ENCODE data around the gene CARD9.
A peak's percentile ranks its signal among the peaks of the same experiment; 100 is the strongest.
"Not testable (repeated sequence)": the region's sequence is repeated elsewhere in the genome, so short reads cannot be mapped to it uniquely, and the experiment has no call there.

Gene CARD9

DNA sequence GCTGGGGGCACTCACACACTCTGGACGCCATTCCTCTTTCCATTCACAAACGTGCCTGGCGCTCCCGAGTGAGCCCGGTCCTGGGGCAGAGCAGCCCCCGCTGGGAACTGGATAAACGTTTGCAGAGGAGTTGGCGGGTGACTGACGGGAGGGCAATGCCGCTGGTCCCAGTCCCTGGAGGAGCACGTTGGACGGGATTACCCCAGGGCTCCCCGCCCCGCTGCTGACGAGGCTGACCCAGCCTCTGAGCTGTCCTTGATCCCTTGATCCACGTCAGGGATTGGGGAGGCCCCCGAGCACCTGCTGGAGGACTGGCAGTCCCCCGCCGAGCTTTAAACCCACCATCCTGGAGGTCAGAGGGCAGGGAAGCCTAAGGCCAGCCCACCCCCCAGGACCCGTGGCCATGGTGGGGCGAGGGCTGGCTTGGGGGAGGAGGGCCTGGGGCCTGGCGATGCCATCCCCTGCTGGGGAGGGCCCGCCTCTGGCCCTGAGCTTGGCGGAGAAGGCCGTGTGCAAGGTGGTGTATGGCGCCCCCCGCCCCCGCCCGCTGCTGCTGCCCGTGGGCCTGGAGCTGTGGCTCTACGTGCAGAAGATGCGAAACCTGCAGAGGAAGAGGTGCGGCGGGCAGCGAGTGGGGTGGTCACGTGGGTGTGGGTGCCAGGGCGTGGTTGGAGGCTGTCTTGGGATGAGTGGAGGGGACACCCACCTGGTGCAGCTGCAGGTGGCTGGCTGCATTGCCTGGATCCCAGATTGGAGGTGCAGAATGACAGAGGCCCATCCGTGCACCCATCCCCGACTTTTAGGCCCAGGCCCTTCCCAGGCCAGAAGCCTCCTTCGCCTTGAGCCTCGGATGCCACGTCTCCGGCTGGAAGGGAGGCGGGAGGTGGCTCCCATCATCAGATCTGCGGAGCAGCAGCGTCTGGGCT, 41.6 kb downstream of the CARD9 start:
- DNase-seq = no peak

DNA sequence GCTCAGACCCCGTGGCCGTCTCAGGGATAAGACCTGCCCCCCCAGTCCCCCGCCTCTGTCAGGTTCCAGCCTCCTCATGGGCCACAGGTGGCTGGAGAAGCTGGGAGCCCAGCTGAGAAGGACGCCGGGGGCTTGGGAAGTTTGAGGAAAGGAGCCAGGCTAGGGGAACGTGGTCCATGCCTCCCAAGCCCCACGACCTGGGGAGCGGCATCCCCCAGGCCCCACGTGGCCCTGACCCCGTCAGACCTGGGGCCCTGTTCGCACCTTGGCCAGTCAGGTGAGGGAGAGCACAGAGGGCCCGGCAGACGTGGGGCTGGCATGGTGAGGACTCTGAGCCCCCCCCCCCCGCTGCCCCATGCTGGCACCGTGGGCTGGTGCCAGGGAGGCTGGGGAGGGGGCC, 42.4 kb downstream of the CARD9 start:
- DNase-seq = no peak

DNA sequence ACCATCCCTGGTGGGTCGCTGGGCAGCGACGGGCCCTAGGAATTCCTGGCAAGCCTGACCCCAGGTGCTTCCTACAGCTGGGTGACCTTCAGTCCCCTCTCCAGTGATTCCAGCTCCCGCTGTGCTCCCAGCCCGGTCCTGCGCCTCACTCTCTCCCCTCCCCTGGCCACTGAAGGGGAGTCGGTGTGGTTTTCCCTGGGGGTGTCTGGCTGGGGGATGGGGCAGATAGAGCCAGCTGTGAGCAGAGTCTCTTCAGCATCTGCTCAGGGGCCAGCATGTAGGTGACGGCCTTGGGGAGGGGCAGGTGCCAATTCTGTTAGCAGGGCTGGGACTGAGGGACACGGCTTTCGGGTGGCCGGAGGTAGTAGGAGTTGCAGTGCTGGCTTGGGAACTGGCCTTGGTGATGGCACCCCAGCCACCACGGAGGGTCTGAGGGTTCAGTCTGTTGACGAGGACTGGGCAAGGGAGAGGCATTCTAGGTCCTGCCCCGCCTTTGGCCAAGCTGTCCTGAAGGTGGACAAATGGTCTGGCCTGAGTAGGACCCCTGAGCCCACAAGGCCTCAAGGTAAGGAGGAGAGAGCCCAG, 43.0 kb downstream of the CARD9 start:
- no peak for DNase-seq

DNA sequence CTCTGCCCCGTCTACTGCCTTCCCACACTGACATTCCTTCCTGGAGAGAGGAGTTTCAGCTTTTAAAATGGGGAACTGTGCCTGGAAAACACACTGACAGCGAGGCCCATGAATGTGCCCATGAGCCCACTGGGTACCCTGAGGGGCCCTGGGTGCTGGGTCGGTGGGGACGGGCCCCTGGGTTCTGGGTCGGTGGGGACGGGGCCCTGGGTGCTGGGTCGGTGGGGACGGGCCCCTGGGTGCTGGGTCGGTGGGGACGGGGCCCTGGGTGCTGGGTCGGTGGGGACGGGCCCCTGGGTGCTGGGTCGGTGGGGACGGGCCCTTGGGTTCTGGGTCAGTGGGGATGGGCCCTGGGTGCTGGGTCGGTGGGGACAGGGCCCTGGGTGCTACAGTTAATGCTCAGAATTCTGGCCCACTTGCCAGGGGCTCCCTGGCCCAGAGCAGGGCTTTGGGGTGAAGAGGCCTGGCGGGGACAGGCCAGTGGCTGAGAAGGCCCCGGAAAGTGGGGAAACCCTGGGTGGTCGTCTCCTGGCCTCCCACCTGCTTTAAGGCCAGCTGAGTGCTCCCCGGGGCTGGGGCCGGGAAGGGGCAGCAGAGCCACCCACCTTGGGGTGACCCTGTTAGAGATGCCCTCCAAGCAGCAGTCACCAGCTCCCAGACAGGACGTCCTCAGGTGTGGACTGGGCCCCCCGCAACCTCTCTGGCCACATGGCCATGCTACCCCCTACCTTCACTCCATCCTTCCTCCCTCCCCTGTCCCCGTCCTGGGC, 43.6 kb downstream of the CARD9 start:
- no peak for DNase-seq

DNA sequence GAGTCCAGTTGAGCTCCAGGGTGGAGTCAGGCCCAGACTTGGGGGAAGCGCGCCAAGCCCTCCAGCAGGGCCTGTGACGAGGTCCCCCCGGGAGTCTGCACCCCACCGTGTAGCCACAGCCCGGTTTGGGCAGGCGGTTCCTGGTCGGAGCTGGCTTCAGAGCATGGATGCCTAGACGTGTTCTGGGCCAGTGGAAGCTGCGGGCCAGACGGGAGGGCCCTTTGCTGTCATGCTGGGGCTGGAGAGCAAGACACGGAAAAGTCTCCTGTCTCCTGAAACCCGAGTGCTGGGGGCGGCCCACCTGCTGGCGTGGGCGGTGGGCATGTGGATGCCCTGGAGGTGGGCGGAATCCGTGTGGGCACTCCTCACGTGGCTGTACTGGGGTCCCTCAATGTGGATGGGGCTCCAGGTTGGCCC, 44.2 kb downstream of the CARD9 start:
- DNase-seq = no peak

DNA sequence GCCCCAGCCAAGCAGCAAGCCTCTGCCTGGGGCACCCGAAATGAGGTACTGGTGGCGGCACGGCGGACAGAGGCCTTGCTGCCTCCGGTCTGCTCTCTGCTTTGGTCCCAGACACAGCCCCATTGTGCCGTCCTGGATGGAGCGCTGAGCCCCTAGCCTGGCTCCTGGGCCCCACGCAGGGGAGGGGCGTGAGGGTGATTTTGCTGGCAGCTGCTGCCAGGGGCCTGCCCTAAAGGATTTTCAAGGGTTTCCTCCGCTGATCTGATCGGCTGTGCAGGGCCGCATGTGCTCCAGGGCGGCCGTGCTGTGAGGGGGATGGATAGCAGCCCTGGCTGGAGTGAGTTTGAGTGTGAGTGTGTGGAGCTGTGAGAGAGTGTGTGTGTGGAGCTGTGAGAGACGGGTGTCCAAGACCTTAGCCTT, 44.8 kb downstream of the CARD9 start:
- DNase-seq = no peak

DNA sequence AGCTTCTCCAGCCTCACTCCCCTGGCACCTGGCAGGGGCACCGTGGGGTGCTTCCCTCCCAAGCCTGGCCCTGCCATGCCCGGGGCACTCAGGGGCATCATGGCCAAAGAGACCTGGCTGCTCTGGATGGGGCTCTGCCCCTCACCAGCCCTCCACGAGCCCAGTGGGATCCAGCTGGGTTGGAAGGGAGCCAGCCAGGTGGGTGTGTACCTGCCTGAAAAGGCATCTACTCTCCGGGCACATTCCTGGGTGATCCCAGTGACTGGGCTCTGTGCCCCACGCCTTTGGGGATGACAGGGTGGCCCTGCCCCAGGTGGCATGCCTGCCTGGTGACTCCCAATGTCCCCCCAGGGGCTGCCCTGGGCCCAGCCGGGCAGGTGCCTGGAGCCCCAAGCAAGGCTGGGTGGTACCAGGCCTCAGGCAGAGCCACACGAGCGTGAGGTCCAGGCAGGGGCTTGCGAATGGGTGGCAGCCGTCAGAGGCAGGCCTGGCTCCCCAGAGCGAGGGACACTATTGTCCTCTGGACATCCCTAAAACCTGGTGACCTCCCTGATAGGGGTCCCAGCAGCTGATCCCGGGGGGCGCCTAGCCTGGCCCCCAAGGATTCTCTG, 45.4 kb downstream of the CARD9 start:
- DNase-seq = peak; percentile 36

DNA sequence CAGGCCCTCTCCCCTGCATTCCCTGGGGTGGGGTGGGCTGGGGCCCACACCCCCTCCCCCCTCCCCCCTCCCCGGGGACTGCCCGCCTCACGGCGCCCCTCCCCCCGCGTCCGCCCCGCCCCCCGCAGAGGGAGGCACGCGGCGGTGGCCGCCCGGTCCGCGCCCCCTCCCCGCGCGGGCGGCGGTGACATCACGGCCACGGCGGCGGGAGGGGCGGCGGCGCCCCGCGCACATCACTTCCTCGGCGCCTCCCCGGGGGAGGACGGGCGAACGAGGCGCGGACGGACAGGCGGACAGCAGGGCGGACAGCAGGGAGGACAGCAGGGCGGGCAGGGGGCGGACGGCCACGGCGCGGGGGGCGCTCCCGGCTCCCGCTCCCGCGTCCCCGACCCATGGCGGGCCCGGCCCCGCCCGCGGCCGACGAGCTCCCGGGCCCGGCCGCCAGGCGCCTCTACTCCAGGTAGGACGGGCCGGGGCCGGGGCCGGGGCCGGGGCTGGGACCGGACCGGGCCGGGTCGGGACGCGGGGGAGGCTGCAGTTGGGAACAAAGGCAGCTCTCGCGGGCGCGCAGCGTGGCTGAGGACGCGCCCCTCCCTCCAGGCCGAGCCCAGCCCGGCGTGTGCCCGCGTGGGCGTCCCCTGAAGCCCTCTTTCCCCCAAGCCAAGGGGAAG, 46.0 kb downstream of the CARD9 start, which contains the start of gene GPSM1:
TSS of gene GPSM1 (plus strand) at position 236 of the 671 bp plus-strand sequence. CDS start at position 393, 157 bp downstream.
- peak; percentile 60 for DNase-seq

DNA sequence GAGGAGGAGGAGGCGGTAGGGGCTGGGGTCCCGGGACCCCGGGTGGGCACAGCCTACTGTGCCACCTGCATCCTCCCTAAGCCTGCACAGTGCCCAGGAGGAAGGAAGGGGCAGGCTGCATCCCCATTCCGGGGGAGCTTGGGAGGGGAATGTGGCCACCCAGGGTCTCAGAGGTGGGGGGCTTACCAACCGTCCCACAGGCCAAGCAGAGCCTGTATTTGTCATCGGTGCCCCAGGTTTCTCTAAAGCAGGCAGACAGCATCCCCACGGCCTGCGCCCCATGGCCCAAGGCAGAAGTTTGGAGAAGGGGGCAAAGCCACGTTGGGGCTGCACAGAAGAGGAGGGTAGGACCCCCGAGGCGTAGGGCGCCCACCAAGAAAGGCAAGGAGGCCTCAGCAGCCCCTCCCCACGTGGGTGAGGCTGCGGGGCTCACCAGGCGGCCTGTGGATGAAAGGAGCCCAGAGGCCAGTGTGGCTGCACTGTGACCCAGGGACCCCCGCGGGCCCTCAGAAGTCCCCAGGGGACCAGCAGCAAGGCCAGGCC, 46.6 kb downstream of the CARD9 start:
- DNase-seq = no peak

DNA sequence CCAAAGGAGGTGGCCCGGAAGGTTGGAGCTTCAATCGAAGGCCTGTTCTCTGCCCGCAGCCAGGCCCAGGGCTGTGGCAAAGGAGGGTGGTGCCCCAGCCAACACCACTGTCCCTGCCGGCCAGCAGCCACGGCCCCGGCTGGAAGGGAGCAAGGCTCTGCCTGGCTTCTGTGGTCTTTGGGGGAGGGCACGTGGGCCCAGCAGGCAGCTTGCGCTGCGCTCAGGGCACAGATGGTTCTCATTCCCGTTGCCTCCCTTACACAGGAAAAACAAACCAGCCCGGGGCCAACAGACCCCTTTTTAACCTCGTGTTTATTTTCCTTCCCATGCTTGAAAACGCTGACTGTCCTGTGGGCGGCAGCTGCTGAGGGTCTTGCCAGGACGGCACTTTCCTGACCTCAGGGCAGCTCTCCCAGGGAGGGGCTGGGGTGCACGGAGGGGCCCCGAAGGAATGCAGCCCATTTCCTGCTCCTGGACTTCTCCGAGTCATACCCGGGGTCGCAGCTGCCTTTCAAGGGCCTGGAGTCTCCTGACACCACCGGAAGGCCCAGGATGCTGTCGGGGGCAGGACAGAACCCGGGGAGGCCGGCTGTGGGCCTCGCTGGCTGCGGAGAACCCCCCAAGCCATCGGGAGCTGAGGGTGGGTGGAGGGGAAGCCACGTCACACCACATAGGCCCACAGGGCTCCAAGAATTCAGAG, 47.3 kb downstream of the CARD9 start:
- DNase-seq = no peak

DNA sequence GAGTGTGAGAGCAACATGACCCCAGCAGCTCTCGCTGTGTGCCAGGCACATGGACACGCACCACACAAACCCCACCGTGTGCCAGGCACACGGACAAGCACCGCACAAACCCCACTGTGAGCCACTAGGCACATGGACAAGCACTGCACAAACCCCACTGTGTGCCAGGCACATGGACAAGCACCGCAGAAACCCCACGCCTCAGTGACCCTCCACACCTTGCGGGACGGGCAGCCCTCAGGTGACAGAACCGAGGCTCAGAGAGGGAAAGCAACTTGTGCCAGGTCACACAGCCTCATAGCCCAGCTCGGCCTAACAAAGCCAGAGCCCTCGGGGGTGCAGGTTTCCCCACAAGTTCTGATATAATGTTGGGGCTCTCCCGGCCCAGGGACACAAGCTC, 48.1 kb downstream of the CARD9 start:
- DNase-seq = no peak

DNA sequence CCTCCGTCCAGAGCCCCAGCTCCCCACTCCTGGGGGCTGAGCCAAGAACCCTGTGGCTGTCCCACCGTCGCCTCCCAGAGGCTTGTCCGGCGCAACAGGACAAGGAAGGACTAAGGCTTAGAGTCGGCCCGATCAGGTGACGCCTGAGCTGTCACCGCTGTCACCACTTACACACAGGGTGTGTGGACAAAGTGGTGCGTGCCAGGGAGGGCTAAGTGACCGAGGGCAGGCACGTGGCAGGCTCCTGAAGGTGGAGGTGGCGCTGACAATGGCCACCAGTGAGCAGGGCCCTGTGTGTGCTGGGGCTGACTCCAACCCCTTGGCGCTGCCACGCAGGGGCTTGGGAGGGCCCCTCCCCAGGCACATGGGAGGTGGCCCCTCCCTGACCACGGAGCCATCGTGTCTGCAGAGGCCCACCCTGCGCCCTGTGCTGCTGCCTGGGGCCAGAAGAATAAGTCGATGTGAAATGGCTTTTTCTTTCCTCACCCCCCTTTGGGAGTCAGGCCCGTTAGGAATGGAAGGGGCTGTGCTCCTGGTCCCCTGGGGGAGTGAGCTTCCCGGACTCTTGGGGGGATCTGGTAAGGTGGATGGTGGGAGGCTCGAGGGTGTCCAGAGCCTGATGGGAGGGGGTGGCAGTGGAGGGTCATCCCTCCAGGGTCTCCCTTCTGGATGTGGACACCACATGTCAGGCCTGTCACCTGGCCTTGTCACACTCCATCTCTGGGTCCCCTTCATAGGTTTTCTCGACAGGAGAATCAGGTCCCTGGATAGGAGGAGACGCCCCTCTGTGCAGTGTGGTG, 48.8 kb downstream of the CARD9 start:
- DNase-seq = no peak

DNA sequence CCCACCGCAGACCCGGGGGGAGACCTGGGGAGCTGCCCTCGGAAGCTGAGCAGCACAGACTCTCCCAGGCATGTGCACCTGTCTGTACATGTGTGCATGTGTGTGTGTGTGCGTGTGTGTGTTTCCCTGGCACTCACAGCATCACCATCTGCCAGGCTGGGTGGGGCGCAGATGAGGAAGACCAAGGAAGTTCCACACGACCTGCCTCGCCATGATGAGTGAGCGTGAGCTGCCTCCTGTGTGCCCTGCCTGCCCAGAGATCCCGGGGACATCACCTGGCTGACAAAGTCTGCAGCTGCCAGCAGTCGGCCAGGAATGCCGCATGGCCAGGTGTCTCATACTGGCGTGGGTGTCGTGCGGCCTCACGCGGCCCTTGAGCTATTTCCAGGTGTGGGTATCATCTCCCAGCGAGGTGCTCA, 50.1 kb downstream of the CARD9 start:
- DNase-seq = no peak

DNA sequence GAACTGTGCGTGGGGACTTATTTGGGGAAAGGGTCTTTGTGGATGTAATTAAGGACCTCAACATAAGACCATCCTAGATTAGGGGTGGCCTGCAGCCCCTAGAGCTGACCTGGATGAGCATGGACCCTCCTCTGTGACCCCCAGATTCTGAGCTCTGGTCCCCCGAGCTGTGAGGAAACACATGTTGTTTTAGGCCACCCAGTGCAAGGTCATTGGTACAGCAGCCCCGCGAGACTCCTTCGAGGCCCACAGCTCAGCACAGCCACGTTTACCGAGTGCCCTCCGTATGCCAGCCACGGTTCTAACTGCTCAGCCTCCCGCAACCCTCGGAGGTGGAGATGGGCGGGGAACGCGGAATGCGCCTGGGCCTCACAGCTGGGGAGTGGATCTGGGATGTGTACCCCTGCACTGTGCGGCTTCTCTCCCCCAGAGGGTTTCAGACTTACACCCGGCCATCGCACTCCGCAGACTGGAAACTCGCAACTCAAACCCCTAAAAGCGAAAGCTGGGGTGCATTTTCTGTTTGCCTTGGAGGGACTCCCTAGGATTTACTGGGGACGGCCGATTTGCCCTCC, 50.6 kb downstream of the CARD9 start:
- DNase-seq = no peak

DNA sequence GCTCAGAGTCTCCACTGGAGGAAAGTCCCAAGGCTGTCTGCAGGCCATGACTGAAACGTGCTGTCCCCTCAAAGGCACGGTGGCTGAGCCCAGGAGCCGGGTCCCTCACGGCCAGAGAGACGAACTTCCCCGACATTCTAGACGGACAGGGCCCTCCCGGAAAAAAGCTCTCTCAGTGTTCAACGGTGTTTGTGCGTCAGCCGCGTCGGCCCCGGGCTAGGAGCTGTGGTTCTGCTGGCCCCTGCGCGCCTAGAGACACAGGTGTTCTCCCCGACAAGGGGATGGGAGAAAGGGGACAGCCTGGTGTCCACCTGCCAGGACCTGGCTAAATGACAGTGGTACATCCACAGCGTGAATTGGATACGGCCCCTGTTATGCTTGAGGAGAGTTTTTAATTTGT, 51.9 kb downstream of the CARD9 start:
- DNase-seq = no peak

DNA sequence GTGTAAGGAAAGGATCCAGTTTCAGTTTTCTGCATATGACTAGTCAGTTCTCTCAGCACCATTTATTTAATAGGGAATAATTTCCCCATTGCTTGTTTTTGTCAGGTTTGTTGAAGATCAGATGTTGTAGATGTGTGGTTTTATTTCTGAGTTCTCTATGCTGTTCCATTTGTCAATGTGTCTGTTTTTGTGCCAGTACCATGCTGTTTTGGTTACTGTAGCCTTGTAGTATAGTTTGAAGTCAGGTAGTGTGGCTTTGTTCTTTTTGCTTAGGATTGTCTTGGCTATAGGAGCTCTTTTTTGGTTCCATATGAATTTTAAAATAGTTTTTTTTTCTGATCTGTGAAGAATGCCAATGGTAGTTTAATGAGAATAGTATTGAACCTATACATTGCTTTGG, 52.5 kb downstream of the CARD9 start:
- not testable (repeated sequence) for DNase-seq

DNA sequence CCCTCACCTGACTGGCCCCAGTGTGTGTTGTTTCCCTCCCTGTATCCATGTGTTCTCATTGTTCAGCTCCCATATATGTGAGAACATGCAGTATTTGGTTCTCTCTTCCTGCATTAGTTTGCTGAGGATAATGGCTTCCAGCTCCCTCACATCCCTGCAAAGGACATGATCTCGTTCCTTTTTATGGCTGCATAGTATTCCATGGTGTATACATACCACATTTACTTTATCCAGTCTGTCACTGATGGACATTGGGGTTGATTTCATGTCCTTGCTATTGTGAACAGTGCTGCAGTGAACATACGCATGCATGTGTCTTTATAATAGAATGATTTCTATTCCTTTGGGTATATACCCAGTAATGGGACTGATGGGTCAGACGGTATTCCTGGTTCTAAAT, 53.5 kb downstream of the CARD9 start:
- DNase-seq = not testable (repeated sequence)

DNA sequence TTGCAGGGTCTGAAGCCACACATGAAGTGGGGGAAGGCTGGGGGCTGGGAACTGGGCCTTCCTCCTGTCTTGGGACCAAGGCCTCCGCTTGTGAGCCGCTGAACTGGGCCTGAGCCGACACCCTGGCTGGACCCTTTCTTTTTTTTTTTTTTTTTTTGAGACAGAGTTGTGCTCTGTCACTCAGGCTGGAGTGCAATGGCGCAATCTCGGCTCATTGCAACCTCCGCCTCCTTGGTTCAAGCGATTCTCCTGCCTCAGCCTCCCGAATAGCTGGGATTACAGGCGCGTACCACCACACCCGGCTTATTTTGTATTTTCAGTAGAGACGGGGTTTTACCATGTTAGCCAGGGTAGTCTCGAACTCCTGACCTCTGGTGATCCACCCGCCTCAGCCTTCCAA, 54.2 kb downstream of the CARD9 start:
- not testable (repeated sequence) for DNase-seq

DNA sequence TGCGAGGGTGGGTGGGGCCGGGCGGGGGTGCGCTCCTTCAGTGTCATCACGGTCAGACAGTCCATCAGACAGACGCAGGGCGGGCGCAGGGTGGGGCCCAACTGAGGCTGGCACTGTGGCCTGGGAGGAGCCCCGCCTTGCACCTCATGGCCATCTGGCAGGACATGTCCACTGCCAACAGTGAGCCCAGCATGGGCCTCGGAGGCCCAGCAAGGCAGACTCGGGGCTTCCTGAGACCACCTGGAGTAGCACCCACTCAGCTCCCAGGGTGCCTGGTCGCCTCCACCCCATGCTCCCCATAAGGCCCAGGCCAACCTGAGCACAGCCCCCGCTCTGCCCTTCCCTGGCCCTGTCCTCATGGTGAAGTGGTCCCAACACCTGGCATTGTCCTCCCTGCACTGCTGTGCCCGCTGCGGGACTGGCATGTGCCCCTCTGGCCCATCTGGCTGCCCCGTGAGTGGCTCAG, 54.7 kb downstream of the CARD9 start:
- no peak for DNase-seq

DNA sequence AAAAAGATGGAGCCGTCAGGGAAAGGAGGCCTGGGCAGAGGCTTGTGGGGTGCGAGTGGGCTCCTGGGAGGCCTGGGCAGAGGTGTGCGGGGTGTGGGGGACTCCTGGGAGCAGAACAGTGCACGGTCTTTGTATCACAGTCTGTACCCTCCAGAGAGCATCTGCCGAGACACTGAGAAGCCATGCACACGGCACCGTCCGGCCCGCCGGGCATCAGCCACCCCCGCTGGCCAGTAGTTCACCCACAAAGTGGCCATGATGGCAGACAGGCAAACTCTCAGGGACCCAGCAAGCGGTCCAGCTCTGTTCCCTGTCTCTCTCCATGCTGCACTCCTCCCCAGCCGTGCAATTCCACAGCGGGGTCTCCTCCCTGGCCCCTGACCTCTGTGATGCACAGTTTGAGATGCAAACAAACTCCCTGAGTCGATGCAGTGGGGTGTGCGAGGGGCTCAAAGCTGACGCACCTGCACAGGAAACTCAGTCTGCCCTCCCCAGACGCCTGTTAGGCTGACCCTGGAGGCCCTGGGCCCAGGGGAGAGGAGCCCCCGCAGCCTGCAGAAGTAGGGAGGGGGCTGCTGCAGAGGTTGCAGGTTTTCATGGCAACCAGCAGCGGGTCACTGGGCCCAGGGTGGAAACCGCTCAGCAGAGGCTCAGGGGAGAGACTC, 55.2 kb downstream of the CARD9 start:
- no peak for DNase-seq
